NCI-H446 (cell line): ENCODE measurements around the gene LAMP1.
"Not testable (repeated sequence)": the region's sequence is repeated elsewhere in the genome, so short reads cannot be mapped to it uniquely, and the experiment has no call there.

Source experiments
- DNase-seq, 2 experiments: peaks; one replicate each; lab custom pipeline; 2025; lab: John Stamatoyannopoulos, UW

LAMP1 gene

DNA sequence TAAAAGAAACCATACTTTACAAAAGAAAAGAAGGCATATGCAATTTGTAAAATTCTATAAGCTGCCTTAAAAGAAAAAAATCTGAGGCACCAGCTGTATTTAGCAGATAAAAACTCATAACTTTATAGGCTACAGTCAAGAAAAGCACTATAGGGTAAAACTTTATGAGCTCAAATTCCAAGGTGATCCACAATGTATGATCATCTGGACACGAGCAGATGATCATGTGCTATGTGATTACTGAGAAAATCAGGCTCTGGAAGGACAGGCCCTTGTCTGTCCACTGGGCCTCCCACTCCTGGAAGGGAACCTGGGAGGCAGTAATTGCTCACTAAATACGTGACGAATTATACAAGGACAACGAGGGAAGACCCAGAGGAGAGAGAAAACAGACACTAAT lies 59.6 kb downstream of the LAMP1 start:
- no peak for DNase-seq

DNA sequence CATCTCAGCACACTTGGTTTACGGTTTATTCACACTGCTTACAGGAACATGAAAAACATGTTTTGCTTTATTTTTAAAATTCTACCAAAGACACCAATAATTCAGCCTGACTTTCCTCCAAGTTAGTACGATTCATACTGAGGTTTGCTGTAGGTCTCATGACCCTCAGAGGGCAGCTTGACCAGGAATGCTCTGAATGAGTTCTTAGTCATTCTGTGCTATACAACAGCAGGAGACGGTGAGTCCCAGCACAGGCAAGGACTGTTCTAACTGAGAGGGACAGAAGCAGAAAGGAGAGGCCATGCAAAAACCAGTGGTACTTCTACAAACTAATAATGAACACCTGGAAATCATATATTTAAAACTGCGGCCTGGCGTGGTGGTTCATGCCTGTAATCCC lies 60.5 kb downstream of the LAMP1 start:
- DNase-seq = no peak

DNA sequence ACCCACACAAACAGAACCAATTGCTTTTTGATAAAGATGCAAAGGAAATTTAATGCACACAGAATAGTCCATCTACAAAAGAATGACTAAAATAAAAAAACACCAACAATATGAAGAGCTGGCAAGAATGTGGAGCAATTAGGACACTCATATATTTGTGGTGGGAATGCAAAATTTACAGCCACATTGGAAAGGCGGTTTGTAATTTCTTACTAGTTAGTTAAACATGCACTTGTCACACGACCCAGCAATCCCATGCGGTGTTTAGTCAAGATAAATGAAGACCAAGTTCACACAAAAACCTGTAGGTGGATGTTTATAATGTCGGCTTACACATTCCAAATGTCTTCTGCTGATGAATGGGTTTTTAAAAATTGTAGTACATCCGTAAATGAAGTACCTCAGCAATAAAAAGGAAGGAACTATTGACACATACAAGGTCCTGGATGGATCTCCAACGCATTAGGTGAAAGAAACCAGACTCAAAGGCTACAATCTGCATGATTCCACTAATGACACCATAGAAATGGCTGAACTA lies 61.7 kb downstream of the LAMP1 start:
- DNase-seq = no peak

GRCh38 chr13:113359571-113359970 lies 62.5 kb downstream of the LAMP1 start:
- DNase-seq = no peak

DNA sequence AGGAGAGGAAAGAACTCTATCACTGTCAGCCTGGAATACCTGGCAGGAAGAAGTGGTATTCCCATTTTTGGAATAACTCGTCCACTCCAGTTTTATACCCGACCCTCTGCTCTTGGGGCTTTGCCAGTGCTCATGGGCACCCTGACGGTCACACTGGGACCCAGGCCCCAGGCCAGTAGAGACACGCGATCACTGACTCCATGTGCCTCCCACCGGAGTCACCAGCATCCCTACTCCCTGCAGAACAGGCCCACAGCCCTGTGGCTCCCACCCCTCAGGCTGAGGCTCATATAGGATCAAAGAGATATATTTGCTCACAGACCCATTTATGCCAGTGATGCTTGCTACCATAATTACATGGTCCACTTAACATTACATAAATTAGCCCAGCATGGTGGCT lies 63.4 kb downstream of the LAMP1 start:
- DNase-seq = no peak

GRCh38 chr13:113361406-113361805 lies 64.4 kb downstream of the LAMP1 start:
- no peak for DNase-seq

- no peak for DNase-seq
Observed at GRCh38 chr13:113364311-113364889, 67.4 kb downstream of the LAMP1 start.

GRCh38 chr13:113364901-113365582 lies 68.0 kb downstream of the LAMP1 start:
- DNase-seq = no peak

- DNase-seq = no peak
Observed at GRCh38 chr13:113365583-113365970, 68.5 kb downstream of the LAMP1 start.

DNA sequence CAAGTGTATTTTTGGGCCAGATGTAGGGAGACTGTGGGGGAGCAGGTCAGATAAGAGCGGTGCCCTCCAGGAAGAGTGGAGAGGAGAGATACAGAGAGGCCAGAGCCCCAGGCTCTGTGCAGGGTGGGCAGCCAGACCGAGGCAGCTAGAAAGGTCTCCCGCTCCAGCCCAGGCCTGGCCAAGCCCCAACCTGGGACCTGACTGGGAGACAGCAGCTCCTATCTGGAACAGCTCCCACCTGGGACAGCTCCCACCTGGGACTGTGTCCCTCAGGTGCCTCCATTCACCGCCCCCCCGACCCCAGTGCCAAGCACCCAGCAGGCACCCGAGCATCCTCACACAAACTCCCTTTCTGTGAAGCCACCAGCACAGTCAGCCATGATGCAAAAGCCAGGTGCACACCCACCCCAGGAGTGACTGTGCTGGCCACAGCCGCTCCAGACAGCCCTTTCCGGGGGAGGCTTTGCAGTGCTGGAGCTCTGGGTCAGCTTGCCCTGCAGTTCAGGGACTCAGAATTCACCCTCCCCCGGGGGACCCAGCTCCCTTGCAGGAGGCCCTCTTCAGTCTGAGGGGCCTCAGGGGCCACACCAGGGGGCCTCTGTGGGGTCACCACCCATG lies 69.0 kb downstream of the LAMP1 start:
- DNase-seq = no peak

DNA sequence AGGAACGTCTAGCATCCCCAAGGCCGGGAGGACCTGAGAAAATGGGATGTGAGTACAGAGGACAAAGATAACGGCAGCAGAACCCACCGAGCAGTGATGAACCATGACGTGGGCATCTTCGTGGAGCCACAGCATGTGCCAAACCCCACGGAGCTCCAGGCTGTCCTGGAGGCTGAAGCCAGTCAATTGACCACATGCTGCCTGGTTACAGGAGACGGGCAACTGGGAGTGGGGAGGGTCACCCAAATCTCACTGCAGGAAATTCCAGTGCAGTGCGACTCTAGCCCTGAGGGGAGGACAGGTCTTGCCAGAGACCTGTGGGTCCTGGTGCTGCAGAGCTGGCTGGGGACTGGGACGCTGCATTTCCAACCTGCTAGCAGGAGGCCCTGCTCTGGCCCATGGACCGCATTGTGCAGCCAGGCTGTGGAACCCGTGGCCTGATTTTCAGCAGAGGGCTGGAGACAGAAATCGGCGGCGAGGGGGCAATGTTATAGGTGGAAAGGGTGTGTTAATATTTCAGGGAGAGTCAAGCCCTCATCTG lies 70.1 kb downstream of the LAMP1 start:
- no peak for DNase-seq

GRCh38 chr13:113367771-113368170 lies 70.7 kb downstream of the LAMP1 start:
- no peak for DNase-seq

DNA sequence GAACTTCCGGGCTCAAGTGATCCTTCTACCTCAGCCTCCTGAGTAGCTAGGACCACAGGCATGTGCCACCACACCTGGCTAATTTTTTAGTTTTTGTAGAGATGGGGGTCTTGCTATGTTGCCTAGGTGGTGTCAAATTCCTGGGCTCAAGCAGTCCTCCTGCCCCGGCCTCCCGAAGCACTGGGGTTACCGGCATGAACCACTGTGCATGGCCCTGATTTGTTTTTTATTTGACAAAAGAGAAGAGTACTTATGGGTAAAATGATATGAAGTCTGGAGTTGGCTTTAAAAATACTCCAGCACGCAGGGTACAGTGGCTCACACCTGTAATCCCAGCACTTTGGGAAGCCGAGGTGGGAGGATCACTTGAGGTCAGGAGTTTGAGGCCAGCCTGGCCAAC lies 71.3 kb downstream of the LAMP1 start:
- DNase-seq = not testable (repeated sequence)

DNA sequence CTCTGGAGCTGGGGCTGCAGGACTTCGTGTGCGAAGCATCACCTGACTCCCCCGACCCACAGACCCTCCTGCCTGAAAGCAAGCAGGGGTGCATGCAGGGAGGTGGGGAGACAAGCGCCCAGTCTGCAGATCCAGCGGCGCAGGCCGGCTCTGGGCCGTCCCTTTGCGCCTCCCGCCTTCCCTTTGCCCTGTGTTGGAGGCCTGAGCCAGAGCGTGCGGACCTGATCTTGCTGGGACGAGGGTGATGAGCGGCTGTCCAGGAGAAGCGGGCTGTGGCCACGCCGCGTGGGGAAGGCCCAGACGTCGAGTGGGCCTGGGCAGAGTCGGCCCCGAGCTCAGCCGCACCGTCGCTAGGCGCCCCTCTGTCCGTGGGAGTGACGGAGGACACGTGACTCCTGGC lies 72.2 kb downstream of the LAMP1 start:
- DNase-seq = no peak

- no peak for DNase-seq
Observed at GRCh38 chr13:113369881-113370280, 72.8 kb downstream of the LAMP1 start.

GRCh38 chr13:113371061-113371460 lies 74.0 kb downstream of the LAMP1 start:
- no peak for DNase-seq

DNA sequence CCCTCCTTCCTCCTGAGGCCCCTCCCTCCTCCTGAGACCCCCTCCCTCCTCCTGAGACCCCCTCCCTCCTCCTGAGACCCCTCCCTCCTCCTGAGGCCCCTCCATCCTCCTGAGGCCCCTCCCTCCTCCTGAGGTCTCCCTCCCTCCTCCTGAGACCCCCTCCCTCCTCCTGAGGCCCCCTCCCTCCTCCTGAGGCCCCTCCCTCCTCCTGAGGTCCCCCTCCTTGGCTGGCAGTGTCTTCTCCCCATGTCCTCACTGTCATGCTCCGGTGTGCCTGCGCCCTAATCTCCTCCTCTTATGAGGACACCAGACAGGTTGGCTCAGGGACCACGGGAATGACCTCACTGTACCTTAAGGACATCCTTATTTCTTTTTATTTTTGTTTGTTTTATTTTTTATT lies 74.7 kb downstream of the LAMP1 start:
- not testable (repeated sequence) for DNase-seq
